ENCODE results near the gene ASPSCR1. TPM values are rescaled to one million over a fixed set of nuclear protein-coding genes. Genes with fewer than 3 reads are reported as not detected.

ASPSCR1 gene
- total and polyA plus RNA-seq, 2 of the 13 experiments (the other 11 are each of a cell fraction or from before 2014, with no cell fraction given), result 274 to 314 TPM

GRCh38 chr17:81959362-81960129 is 17.9 kb upstream of the ASPSCR1 start (continued):
- TF ChIP-seq HNF1A (IDR thresholded peaks at IDR 0.05; ENCODE audit: low read depth) (no peak), HNF1A (CRISPR knock-in tag; IDR thresholded peaks at IDR 0.05; ENCODE audit: borderline replicate concordance) (0 out of 2 replicates have a peak, but pooled peaks have one; percentile 41), RELA (CRISPR knock-in tag; IDR thresholded peaks at IDR 0.05) (no peak), ZNF782 (CRISPR knock-in tag; IDR thresholded peaks at IDR 0.05; ENCODE audit: borderline replicate concordance) (no peak), ZNF326 (CRISPR knock-in tag; IDR thresholded peaks at IDR 0.05; ENCODE audit: borderline replicate concordance) (no peak), CREM (IDR thresholded peaks at IDR 0.05) (no peak), CREM (CRISPR knock-in tag; IDR thresholded peaks at IDR 0.05) (no peak), PPARG (CRISPR knock-in tag; conservative IDR thresholded peaks at IDR 0.05) (no peak), ZNF337 (CRISPR knock-in tag; IDR thresholded peaks at IDR 0.05; ENCODE audit: borderline replicate concordance, low read depth) (no peak), RFX5 (IDR thresholded peaks at IDR 0.05; ENCODE audit: low read depth, low read length) (no peak), RFXAP (CRISPR knock-in tag; IDR thresholded peaks at IDR 0.05; ENCODE audit: borderline replicate concordance) (0 out of 2 replicates have a peak, but pooled peaks have one; percentile 41), ATF1 (CRISPR knock-in tag; IDR thresholded peaks at IDR 0.05) (no peak), ZBTB40 (IDR thresholded peaks at IDR 0.05) (no peak), ZBTB40 (CRISPR knock-in tag; IDR thresholded peaks at IDR 0.05) (no peak; the same call in 1 of the 2 replicates)
- TF ChIP-seq, protein P1, sequence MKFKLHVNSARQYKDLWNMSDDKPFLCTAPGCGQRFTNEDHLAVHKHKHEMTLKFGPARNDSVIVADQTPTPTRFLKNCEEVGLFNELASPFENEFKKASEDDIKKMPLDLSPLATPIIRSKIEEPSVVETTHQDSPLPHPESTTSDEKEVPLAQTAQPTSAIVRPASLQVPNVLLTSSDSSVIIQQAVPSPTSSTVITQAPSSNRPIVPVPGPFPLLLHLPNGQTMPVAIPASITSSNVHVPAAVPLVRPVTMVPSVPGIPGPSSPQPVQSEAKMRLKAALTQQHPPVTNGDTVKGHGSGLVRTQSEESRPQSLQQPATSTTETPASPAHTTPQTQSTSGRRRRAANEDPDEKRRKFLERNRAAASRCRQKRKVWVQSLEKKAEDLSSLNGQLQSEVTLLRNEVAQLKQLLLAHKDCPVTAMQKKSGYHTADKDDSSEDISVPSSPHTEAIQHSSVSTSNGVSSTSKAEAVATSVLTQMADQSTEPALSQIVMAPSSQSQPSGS (CRISPR knock-in tag; IDR thresholded peaks at IDR 0.05), result 0 out of 2 replicates have a peak, but pooled peaks have one; percentile 27
